22Rv1 (cell line): ENCODE data around the gene CAMTA1.

Experiments
- ZFX ChIP-seq: fragments of 450-650 bp; IDR thresholded peaks from 2 replicates; pipeline ENCODE4 v1.6.1; 2017; ENCODE audit warnings: antibody characterized with exemption, borderline replicate concordance
- TF ChIP-seq, protein P1 (sequence below): fragments of 450-650 bp; IDR thresholded peaks from 2 replicates; pipeline ENCODE4 v1.5.1; 2017; ENCODE audit warnings: mild to moderate bottlenecking

DNA sequence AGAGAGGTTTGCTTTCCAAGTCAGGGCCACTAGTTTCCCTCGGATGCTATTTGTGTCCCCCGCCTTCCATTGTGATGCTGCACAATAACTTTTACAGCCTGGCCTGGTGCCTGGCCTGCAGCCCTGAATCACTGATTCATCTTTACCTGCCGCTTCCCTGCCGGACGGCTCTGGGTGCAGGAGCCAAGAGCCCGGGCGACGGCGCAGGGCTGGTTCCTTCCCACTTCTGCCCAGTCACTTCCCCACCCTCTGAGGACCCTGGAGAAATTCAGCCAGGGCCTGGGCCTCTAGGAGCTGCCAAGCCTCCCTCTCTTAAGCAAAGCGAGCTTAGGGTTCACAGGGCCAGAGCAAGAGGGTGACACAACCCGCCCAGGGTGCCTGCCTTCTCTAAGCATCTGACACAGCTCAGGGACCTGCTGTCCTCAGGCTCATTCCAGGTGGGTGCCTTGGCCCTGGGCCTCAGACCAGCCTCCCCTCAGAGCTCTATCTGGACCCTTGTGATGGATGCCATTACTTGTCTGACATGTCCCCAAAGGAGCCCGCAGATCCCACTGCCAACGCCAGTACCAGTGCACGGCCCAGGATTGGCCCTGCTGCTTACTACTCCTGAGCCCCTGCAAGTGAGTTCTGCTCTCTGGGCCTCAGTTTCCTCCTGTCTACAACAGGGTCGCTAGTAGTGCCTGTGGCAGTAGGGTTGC, 604.8 kb downstream of the CAMTA1 start:
- TF ChIP-seq, protein P1, sequence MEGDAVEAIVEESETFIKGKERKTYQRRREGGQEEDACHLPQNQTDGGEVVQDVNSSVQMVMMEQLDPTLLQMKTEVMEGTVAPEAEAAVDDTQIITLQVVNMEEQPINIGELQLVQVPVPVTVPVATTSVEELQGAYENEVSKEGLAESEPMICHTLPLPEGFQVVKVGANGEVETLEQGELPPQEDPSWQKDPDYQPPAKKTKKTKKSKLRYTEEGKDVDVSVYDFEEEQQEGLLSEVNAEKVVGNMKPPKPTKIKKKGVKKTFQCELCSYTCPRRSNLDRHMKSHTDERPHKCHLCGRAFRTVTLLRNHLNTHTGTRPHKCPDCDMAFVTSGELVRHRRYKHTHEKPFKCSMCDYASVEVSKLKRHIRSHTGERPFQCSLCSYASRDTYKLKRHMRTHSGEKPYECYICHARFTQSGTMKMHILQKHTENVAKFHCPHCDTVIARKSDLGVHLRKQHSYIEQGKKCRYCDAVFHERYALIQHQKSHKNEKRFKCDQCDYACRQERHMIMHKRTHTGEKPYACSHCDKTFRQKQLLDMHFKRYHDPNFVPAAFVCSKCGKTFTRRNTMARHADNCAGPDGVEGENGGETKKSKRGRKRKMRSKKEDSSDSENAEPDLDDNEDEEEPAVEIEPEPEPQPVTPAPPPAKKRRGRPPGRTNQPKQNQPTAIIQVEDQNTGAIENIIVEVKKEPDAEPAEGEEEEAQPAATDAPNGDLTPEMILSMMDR = no peak
- no peak for TF ChIP-seq ZFX
